ENCODE measurements around the gene MRPL52. TPM values are rescaled to one million over a fixed set of nuclear protein-coding genes. Genes with fewer than 3 reads are reported as not detected.
"Not testable (repeated sequence)": the region's sequence is repeated elsewhere in the genome, so short reads cannot be mapped to it uniquely, and the experiment has no call there.

Gene MRPL52
- total and polyA plus RNA-seq, 7 experiments from 2014 or later, result 32.9 to 189 (median 58.5) TPM

GRCh38 chr14:22822571-22823098 lies 7.1 kb upstream of the MRPL52 start:
- DNase-seq, result peak; percentile 50 to 71 (median 65)
- CTCF ChIA-PET, result interaction anchor here (0.5 to 7.7 kb wide), 30 partner anchors 11 to 910 kb away, joined by 3 to 143 read pairs (median 5); partner anchors contain the start of genes AJUBA, DAD1, PRMT5 and RBM23
- peak; percentile 83 for ATAC-seq
- Mint-ChIP-seq H3K9me3 (no peaks in the 10 kb centered on the region), H3K4me1 (peaks cover 6 to 37% (median 24%) of the 10 kb centered on the region in 7 donors), H3K27ac (peak overlapping the region in 3 of 9 donors; percentile 11 to 36 (median 22)), H3K4me3 (peak overlapping the region; percentile 47 to 78 (median 66)), H3K36me3 (no peaks in the 10 kb centered on the region), H3K27me3 (peaks cover 0 to 16% (median 4%) of the 10 kb centered on the region in 5 donors)
- Histone ChIP-seq H3K27me3 (ENCODE audit: control insufficient read depth in 2 of 2, insufficient read depth in 2 of 2, low read length in 2 of 2) (no peaks in the 10 kb centered on the region), H3K36me3 (ENCODE audit: control insufficient read depth in 2 of 3, insufficient read depth in 3 of 3, low read length in 3 of 3) (no peaks in the 10 kb centered on the region), H3K4me3 (ENCODE audit: low read length) (peak overlapping the region; percentile 38), H3K4me1 (ENCODE audit: control insufficient read depth in 2 of 2, insufficient read depth in 2 of 2, low read length in 2 of 2) (peaks cover 0 to 17% of the 10 kb centered on the region in 2 donors), H3K27ac (ENCODE audit: low read depth, low read length) (no peak overlapping the region), H3K9me3 (ENCODE audit: control insufficient read depth in 2 of 3, low read length in 3 of 3) (no peaks in the 10 kb centered on the region)
- POLR2A ChIA-PET, result interaction anchor here (0.7 to 5.0 kb wide), 10 partner anchors 11 to 266 kb away, joined by 3 to 18 read pairs (median 5); partner anchors contain the start of gene LRP10
- intact Hi-C loops (cut with micrococcal nuclease), result loop anchor here (1.0 to 10.0 kb wide), 10 partner anchors 31 to 266 kb away; partner anchors contain the start of genes AJUBA (in 1 of the 2) and CDH24 (in 1 of the 2)

GRCh38 chr14:22824711-22825359 lies 4.9 kb upstream of the MRPL52 start:
- ATAC-seq (no peak), DNase-seq (peak in 3 of 9 donors; percentile 12 to 22 (median 20))
- Mint-ChIP-seq H3K36me3 (peaks cover 0 to 9% (median 0%) of the 10 kb centered on the region in 5 donors), H3K27ac (peak overlapping the region in 3 of 9 donors; percentile 52 to 69 (median 62)), H3K4me3 (peak overlapping the region in 7 of 10 donors; percentile 25 to 54 (median 37)), H3K4me1 (peaks cover 10 to 35% (median 30%) of the 10 kb centered on the region in 7 donors), H3K27me3 (peaks cover 0 to 18% (median 4%) of the 10 kb centered on the region in 5 donors), H3K9me3 (peaks cover 0 to 4% (median 0%) of the 10 kb centered on the region in 11 donors)
- H3K27ac ChIP-seq (ENCODE audit: low read depth, low read length), result no peak overlapping the region
- ChIA-PET CTCF (interaction anchor here (0.7 to 7.7 kb wide), 8 partner anchors 10 to 254 kb away, joined by 3 to 143 read pairs (median 4); partner anchors contain the start of gene RBM23), POLR2A (interaction anchor here (0.7 to 5.0 kb wide), 8 partner anchors 30 to 938 kb away, joined by 3 to 18 read pairs (median 6); partner anchors contain the start of genes LRP10, OXA1L and REM2)
- peaks cover 0 to 2% (median 0%) of the 10 kb centered on the region in 3 experiments for H3K36me3 ChIP-seq (ENCODE audit: control insufficient read depth in 2 of 3, insufficient read depth in 3 of 3, low read length in 3 of 3)
- no peaks in the 10 kb centered on the region for H3K9me3 ChIP-seq (ENCODE audit: control insufficient read depth in 2 of 3, low read length in 3 of 3)
- peaks cover 5 to 23% of the 10 kb centered on the region in 2 donors for H3K4me1 ChIP-seq (ENCODE audit: control insufficient read depth in 2 of 2, insufficient read depth in 2 of 2, low read length in 2 of 2)
- no peak overlapping the region for H3K4me3 ChIP-seq (ENCODE audit: low read length)
- H3K27me3 ChIP-seq (ENCODE audit: control insufficient read depth in 2 of 2, insufficient read depth in 2 of 2, low read length in 2 of 2), result no peaks in the 10 kb centered on the region
- intact Hi-C loops (cut with micrococcal nuclease), result loop anchor here (5.0 to 10.0 kb wide), 4 partner anchors 62 to 238 kb away; partner anchors contain the start of genes CDH24 (in 1 of the 2) and DAD1 (in 1 of the 2)

- Mint-ChIP-seq H3K4me1 (peaks cover 13 to 46% (median 39%) of the 10 kb centered on the region in 7 donors), H3K27ac (peak overlapping the region; percentile 91 to 99 (median 97)), H3K4me3 (peak overlapping the region; percentile 74 to 94 (median 91)), H3K36me3 (peaks cover 0 to 22% (median 9%) of the 10 kb centered on the region in 5 donors)
- not testable (repeated sequence) for ATAC-seq; H3K27me3 Mint-ChIP-seq; H3K9me3 ChIP-seq (ENCODE audit: control insufficient read depth in 2 of 3, low read length in 3 of 3); DNase-seq; H3K9me3 Mint-ChIP-seq; H3K27me3 ChIP-seq (ENCODE audit: control insufficient read depth in 2 of 2, insufficient read depth in 2 of 2, low read length in 2 of 2)
- ChIA-PET CTCF (interaction anchor here (0.6 to 1.4 kb wide), 3 partner anchors 24 to 71 kb away, joined by 3 to 5 read pairs (median 3); no protein-coding TSS in a partner anchor), POLR2A (interaction anchor here (0.6 to 2.5 kb wide), 9 partner anchors 41 to 272 kb away, joined by 3 to 14 read pairs (median 5); partner anchors contain the start of genes DAD1, HAUS4 and PRMT5)
- Histone ChIP-seq H3K27ac (ENCODE audit: low read depth, low read length) (peak overlapping the region; percentile 95), H3K36me3 (ENCODE audit: control insufficient read depth in 2 of 3, insufficient read depth in 3 of 3, low read length in 3 of 3) (peaks cover 3 to 21% (median 3%) of the 10 kb centered on the region in 3 experiments), H3K4me1 (ENCODE audit: control insufficient read depth in 2 of 2, insufficient read depth in 2 of 2, low read length in 2 of 2) (peaks cover 11 to 27% of the 10 kb centered on the region in 2 donors), H3K4me3 (ENCODE audit: low read length) (peak overlapping the region; percentile 99)
- intact Hi-C loops (cut with micrococcal nuclease), result loop anchor here (1.0 to 10.0 kb wide), 10 partner anchors 8 to 242 kb away; partner anchors contain the start of genes DAD1 (in 2 of the 2), LRP10 (in 2 of the 2), OXA1L (in 2 of the 2) and PRMT5 (in 2 of the 2)
Observed at GRCh38 chr14:22829076-22829660, 519 bp upstream of the MRPL52 start.

- H3K9me3 ChIP-seq (ENCODE audit: control insufficient read depth in 2 of 3, low read length in 3 of 3), result no peaks in the 10 kb centered on the region
- ChIA-PET POLR2A (interaction anchor here (0.8 to 2.5 kb wide), 10 partner anchors 9 to 275 kb away, joined by 3 to 14 read pairs (median 4); partner anchors contain the start of genes DAD1, HAUS4 and RBM23), CTCF (interaction anchor here (0.6 to 1.2 kb wide), 6 partner anchors 8 to 718 kb away, joined by 3 to 5 read pairs (median 3); no protein-coding TSS in a partner anchor)
- peak overlapping the region; percentile 99 for H3K4me3 ChIP-seq (ENCODE audit: low read length)
- peak in 1 of 9 donors; percentile 37 for DNase-seq
- H3K4me1 ChIP-seq (ENCODE audit: control insufficient read depth in 2 of 2, insufficient read depth in 2 of 2, low read length in 2 of 2), result peaks cover 11 to 18% of the 10 kb centered on the region in 2 donors
- Mint-ChIP-seq H3K36me3 (peaks cover 0 to 28% (median 9%) of the 10 kb centered on the region in 5 donors), H3K4me1 (peaks cover 11 to 36% (median 32%) of the 10 kb centered on the region in 7 donors), H3K9me3 (peaks cover 0 to 4% (median 0%) of the 10 kb centered on the region in 11 donors), H3K27me3 (peaks cover 0 to 2% (median 0%) of the 10 kb centered on the region in 5 donors), H3K27ac (peak overlapping the region; percentile 91 to 99 (median 97)), H3K4me3 (peak overlapping the region; percentile 74 to 94 (median 91))
- no peaks in the 10 kb centered on the region for H3K27me3 ChIP-seq (ENCODE audit: control insufficient read depth in 2 of 2, insufficient read depth in 2 of 2, low read length in 2 of 2)
- H3K36me3 ChIP-seq (ENCODE audit: control insufficient read depth in 2 of 3, insufficient read depth in 3 of 3, low read length in 3 of 3), result peaks cover 4 to 34% (median 5%) of the 10 kb centered on the region in 3 experiments
- no peak for ATAC-seq
- H3K27ac ChIP-seq (ENCODE audit: low read depth, low read length), result peak overlapping the region; percentile 95
- intact Hi-C loops (cut with micrococcal nuclease), result loop anchor here in 1 of 2 donors (1.0 kb wide), 1 partner anchor 89 kb away; the partner anchor contains the start of gene RBM23
Observed at GRCh38 chr14:22830443-22831010, 840 bp downstream of the MRPL52 start.

- Mint-ChIP-seq H3K27ac (peak overlapping the region in 6 of 9 donors; percentile 51 to 84 (median 57)), H3K4me1 (peaks cover 10 to 43% (median 33%) of the 10 kb centered on the region in 7 donors), H3K27me3 (peaks cover 0 to 26% (median 5%) of the 10 kb centered on the region in 5 donors), H3K36me3 (peaks cover 0 to 28% (median 5%) of the 10 kb centered on the region in 5 donors), H3K4me3 (peak overlapping the region in 8 of 10 donors; percentile 8 to 90 (median 75)), H3K9me3 (no peaks in the 10 kb centered on the region)
- H3K27me3 ChIP-seq (ENCODE audit: control insufficient read depth in 2 of 2, insufficient read depth in 2 of 2, low read length in 2 of 2), result no peaks in the 10 kb centered on the region
- H3K4me1 ChIP-seq (ENCODE audit: control insufficient read depth in 2 of 2, insufficient read depth in 2 of 2, low read length in 2 of 2), result peaks cover 3 to 19% of the 10 kb centered on the region in 2 donors
- no peaks in the 10 kb centered on the region for H3K9me3 ChIP-seq (ENCODE audit: control insufficient read depth in 2 of 3, low read length in 3 of 3)
- ChIA-PET POLR2A (no interaction called here), CTCF (interaction anchor here (0.7 to 1.9 kb wide), 3 partner anchors 11 to 17 kb away, joined by 3 to 9 read pairs (median 3); no protein-coding TSS in a partner anchor)
- peaks cover 4 to 35% (median 5%) of the 10 kb centered on the region in 3 experiments for H3K36me3 ChIP-seq (ENCODE audit: control insufficient read depth in 2 of 3, insufficient read depth in 3 of 3, low read length in 3 of 3)
- no peak overlapping the region for H3K4me3 ChIP-seq (ENCODE audit: low read length)
- DNase-seq (no peak), ATAC-seq (no peak)
- no peak overlapping the region for H3K27ac ChIP-seq (ENCODE audit: low read depth, low read length)
- intact Hi-C loops (cut with micrococcal nuclease), result no loop called here
Observed at GRCh38 chr14:22835505-22835904, 5.8 kb downstream of the MRPL52 start.
